ENCODE data around the gene MYH14.
"Not testable (repeated sequence)": the region's sequence is repeated elsewhere in the genome, so short reads cannot be mapped to it uniquely, and the experiment has no call there.

MYH14 gene

DNA sequence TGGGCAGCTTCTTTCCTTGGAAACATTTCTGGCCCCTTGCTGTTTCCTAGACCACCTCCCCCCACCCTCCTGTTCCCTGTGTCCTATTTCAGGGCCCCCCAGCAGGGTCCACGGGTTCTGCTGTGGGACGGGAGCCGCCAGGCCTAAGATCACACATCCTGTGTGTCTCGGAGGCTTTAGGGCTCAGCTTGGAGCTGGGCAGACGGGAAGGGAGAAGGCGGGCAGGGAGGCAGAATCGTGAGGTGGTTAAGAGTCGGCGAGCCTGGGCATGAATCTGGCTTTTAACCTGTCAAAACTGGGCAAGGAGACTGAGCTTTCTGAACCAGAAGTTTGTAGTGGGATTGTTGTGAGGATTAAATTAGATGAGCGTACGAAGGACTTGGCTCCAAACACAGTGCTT, 120.9 kb downstream of the MYH14 start:
- Histone ChIP-seq H3K36me3 (ENCODE audit: insufficient read depth, low read length) (no peaks in the 10 kb centered on the region), H3K9me3 (ENCODE audit: control insufficient read depth, insufficient read depth, low read length) (no peaks in the 10 kb centered on the region), H3K9ac (ENCODE audit: low read depth, low read length) (no peak overlapping the region), H3K4me1 (ENCODE audit: insufficient read depth, low read length) (peaks cover 11% of the 10 kb centered on the region)

GRCh38 chr19:50325310-50326100, 122.1 kb downstream of the MYH14 start:
- Histone ChIP-seq H3K9ac (ENCODE audit: low read depth, low read length) (peak overlapping the region; percentile 54), H3K4me1 (ENCODE audit: insufficient read depth, low read length) (peaks cover 11% of the 10 kb centered on the region), H3K36me3 (ENCODE audit: insufficient read depth, low read length) (no peaks in the 10 kb centered on the region), H3K9me3 (ENCODE audit: control insufficient read depth, insufficient read depth, low read length) (no peaks in the 10 kb centered on the region)

- Histone ChIP-seq H3K36me3 (ENCODE audit: insufficient read depth, low read length) (no peaks in the 10 kb centered on the region), H3K9me3 (ENCODE audit: control insufficient read depth, insufficient read depth, low read length) (no peaks in the 10 kb centered on the region), H3K4me1 (ENCODE audit: insufficient read depth, low read length) (peaks cover 11% of the 10 kb centered on the region), H3K9ac (ENCODE audit: low read depth, low read length) (peak overlapping the region; percentile 54; the same call in 1 of the 2 replicates)
These were observed 122.8 kb downstream of the MYH14 start for GRCh38 chr19:50326101-50326664.

DNA sequence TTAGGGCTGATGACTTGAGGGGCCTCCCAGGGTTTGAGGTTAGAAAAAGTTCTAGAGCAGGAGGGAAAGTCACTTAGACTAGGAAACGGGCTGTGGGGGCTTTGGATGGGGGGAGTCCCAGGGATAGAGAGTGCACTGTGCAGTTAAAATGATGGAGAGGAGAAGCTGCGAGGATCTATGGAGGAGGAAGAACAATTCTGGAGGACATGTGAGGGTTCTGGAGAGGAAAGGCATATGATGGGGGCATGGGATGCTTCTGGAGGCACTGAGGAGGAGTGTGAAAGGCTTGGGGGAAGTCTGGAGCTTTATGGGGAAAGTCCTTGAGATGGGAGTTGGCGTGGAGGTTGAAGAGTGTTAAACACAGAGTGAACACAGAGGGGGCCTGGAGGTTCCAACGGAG, 123.6 kb downstream of the MYH14 start:
- Histone ChIP-seq H3K9ac (ENCODE audit: low read depth, low read length) (no peak overlapping the region; the same call in 1 of the 2 replicates), H3K4me1 (ENCODE audit: insufficient read depth, low read length) (peaks cover 17% of the 10 kb centered on the region), H3K36me3 (ENCODE audit: insufficient read depth, low read length) (no peaks in the 10 kb centered on the region), H3K9me3 (ENCODE audit: control insufficient read depth, insufficient read depth, low read length) (no peaks in the 10 kb centered on the region)

DNA sequence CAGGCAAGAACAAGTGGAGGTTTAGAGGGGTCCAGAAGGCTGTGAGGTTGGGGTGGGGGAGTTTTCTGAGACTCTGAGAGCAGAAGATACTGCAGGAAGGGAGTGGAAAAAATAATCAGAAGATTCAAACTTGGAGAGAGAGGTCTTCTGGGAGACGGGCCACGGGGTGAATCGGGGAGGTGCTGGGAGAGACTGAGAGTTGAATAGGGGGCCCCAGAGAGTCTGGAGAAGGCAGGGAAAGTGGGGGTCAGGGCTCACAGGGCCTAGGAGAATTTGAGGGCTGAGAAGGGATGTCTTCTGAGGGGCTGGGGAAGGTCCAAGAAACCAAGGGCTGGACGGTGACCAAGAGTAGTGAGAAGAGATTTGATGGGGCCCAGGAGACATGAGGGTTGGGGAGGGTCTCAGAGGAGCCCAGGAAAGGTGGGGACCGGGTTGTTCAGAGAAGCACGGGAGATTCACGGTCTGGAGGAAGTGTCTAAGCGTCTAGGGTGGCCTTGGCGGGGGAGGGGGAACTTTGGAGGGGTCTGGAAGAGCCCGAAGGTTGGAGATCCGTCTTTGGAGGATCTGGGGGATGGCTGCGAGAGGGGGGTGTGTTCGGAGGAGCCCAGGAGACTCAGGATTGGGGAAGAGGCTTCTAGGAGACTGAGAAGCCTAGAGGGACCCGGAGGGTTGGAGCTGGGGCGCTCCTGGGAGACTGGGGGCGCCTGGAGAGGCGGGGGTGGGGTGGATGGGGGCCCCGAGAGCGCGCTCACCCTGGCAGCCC, 124.2 kb downstream of the MYH14 start:
- peaks cover 16% of the 10 kb centered on the region for H3K4me1 ChIP-seq (ENCODE audit: insufficient read depth, low read length)
- no peaks in the 10 kb centered on the region for H3K9me3 ChIP-seq (ENCODE audit: control insufficient read depth, insufficient read depth, low read length)
- H3K9ac ChIP-seq (ENCODE audit: low read depth, low read length) = peak overlapping the region; percentile 34; the same call in 1 of the 2 replicates
- no peaks in the 10 kb centered on the region for H3K36me3 ChIP-seq (ENCODE audit: insufficient read depth, low read length)

DNA sequence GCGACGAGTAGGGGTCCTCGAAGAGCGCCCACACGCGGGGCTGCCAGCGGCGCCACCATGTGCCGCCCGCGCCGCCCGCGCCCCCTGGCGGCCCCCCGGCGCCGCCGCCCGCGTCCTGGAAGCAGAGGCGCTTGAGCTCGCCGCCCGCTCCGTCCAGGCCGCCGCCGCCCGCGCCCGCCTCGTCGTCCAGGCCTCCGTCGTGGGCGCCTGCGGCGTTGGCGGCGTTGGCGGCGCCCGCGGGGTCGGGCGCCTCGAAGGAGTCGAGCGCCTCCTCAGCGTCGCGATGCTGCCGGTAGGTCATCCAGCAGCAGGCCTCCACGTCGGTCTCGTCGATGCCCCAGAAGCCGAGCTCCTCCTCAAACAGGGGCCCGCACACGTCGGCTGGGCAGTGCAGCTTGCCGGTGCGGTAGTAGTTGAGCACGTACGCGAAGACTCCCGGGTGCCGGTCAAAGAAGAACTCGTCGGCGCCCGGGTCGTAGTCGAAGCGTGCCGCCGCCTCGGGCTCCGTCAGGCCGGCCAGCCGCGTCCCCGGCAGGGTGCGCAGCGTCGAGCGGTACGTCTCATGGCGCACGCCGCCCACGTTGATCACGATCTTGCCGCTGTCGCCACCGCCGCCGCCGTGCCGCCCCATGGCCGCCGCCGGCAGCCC, 124.9 kb downstream of the MYH14 start:
- H3K4me1 ChIP-seq (ENCODE audit: insufficient read depth, low read length) = peaks cover 16% of the 10 kb centered on the region
- H3K9me3 ChIP-seq (ENCODE audit: control insufficient read depth, insufficient read depth, low read length) = no peaks in the 10 kb centered on the region
- no peaks in the 10 kb centered on the region for H3K36me3 ChIP-seq (ENCODE audit: insufficient read depth, low read length)
- H3K9ac ChIP-seq (ENCODE audit: low read depth, low read length) = peak overlapping the region; percentile 48; the same call in 1 of the 2 replicates

DNA sequence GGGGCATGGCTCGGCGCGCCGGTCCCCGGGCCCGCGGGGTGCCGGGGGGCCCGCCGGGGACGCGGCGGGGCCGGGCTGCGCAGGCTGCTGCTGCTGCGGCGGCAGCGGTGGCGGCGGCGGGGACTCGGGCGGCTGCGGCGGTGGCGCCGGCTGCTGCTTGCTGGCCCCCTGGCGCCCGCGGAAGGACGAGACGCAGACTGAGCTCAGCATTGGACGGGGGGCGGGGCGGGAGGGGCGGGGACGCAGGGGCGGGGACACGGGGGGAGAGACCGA, 125.4 kb downstream of the MYH14 start:
- H3K9me3 ChIP-seq (ENCODE audit: control insufficient read depth, insufficient read depth, low read length) = no peaks in the 10 kb centered on the region
- H3K4me1 ChIP-seq (ENCODE audit: insufficient read depth, low read length) = peaks cover 16% of the 10 kb centered on the region
- H3K36me3 ChIP-seq (ENCODE audit: insufficient read depth, low read length) = no peaks in the 10 kb centered on the region
- H3K9ac ChIP-seq (ENCODE audit: low read depth, low read length) = no peak overlapping the region

DNA sequence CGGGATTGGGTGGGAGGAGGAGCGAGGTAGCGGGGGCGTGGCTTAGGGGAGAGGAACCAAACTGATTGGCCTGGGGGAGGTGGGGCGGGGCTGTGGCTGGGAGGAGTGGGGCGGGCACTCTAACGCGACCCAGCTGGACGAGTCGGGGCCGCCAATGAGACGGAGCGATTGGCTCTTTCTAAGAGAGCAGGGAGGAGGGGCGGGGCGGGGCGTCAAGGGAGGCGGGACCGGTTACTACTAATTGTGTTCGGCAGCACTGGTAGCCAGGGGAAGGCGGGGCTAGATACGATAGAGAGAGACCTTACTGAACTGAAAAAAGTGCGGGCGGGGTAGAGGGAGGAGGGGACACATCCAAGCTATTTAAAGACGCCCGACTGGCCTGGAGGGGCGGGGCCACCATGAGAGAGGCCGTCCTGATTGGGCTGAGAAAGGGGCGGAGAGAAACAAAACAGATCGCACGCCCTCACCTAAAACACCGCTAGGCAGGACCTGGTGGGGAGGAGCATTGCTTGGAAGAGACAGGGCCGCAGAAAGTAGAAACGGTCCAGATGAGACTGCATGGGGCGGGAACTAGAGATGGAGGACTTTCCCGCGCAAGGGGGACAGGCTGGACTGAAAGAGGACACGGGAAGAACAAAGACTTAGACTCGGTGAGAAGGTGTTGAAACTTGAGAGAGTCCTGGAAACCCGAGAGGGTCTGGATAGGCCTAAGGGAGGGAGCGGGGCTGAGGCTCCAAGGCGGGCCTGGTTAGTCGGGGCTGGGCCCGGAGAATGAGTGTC, 125.9 kb downstream of the MYH14 start, which contains the start of gene KCNC3:
KCNC3 (minus strand) TSS at position 232 of the 780 bp plus-strand sequence. CDS start 295 bp downstream, outside the sequence.
- Histone ChIP-seq H3K9ac (ENCODE audit: low read depth, low read length) (peak within 1 kb of the TSS; percentile 86), H3K9me3 (ENCODE audit: control insufficient read depth, insufficient read depth, low read length) (no peaks in the 10 kb centered on the region), H3K4me1 (ENCODE audit: insufficient read depth, low read length) (peaks cover 16% of the 10 kb centered on the region), H3K36me3 (ENCODE audit: insufficient read depth, low read length) (no peaks in the 10 kb centered on the region)

DNA sequence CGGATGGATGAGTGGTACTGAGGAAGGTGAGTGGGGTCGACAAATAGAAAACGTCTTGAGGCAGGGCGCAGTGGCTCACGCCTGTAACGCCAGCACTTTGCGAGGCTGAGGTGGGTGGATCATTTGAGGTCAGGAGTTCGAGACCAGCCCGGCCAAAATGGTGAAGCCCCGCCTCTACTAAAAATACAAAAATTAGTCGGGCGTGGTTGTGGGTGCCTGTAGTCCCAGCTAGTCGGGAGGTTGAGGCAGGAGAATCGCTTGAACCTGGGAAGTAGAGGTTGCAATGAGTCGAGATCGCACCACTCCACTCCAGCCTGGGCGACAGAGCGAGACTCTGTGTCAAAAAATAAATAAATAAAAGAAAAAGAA, 126.5 kb downstream of the MYH14 start:
- not testable (repeated sequence) for H3K9me3 ChIP-seq (ENCODE audit: control insufficient read depth, insufficient read depth, low read length); H3K36me3 ChIP-seq (ENCODE audit: insufficient read depth, low read length)
- H3K9ac ChIP-seq (ENCODE audit: low read depth, low read length) = peak overlapping the region; percentile 86
- peaks cover 14% of the 10 kb centered on the region for H3K4me1 ChIP-seq (ENCODE audit: insufficient read depth, low read length)

- no peaks in the 10 kb centered on the region for H3K9me3 ChIP-seq (ENCODE audit: control insufficient read depth, insufficient read depth, low read length)
- H3K4me1 ChIP-seq (ENCODE audit: insufficient read depth, low read length) = peaks cover 11% of the 10 kb centered on the region
- H3K9ac ChIP-seq (ENCODE audit: low read depth, low read length) = peak overlapping the region; percentile 86
- no peaks in the 10 kb centered on the region for H3K36me3 ChIP-seq (ENCODE audit: insufficient read depth, low read length)
These were observed 127.1 kb downstream of the MYH14 start for GRCh38 chr19:50330365-50331078.

DNA sequence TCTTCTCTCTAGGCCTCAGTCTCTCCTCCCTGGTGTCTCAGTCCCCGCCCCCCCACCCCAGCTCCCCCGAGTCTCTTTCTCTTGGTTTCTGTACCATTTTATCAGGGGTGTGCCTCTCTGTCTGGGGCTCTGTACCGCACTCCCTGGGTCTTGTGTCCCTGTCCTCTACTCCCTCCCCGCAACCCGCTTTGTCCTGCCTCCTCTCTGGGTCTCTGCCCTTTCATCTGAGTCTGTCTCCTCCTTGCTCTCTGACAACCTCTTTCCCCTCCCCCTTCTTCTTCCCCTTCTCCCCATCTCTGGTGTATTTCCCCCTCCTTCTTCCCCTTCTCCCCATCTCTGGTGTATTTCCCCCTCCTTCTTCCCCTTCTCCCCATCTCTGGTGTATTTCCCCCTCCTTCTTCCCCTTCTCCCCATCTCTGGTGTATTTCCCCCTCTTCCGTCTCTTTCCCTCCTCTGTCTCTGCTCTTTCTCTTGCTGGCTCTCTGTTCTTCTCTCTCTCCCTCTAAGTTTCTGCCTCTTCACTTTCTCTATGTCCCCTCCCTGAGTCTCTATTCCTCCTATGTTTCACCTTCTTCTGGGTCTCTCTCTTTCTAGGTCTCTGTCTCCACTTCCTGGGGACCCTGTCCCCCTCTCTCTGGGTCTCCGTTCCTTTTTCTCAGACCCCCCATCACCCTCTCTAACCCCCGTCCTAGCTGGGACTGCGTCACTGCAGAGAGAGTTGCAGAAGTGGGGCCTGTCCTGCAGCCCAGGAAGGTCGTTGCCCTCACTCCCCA, 128.0 kb downstream of the MYH14 start:
- H3K4me1 ChIP-seq (ENCODE audit: insufficient read depth, low read length) = peaks cover 14% of the 10 kb centered on the region
- H3K9me3 ChIP-seq (ENCODE audit: control insufficient read depth, insufficient read depth, low read length) = no peaks in the 10 kb centered on the region
- H3K36me3 ChIP-seq (ENCODE audit: insufficient read depth, low read length) = no peaks in the 10 kb centered on the region
- peak overlapping the region; percentile 82; the same call in 1 of the 2 replicates for H3K9ac ChIP-seq (ENCODE audit: low read depth, low read length)

DNA sequence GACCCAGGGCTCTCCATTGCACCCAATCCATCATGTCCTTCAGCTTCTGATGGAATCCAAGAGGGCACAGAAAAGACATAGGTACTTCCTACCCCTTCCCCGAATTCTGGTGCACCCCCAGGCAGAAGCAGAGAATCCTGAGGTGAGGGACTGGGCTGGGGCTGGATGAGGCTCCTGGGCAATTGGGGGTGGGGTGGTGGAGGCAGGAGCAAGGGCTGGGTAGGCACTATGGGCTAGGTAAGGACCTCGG, 128.5 kb downstream of the MYH14 start:
- Histone ChIP-seq H3K4me1 (ENCODE audit: insufficient read depth, low read length) (peaks cover 14% of the 10 kb centered on the region), H3K36me3 (ENCODE audit: insufficient read depth, low read length) (no peaks in the 10 kb centered on the region), H3K9ac (ENCODE audit: low read depth, low read length) (peak overlapping the region; percentile 82; the same call in 1 of the 2 replicates), H3K9me3 (ENCODE audit: control insufficient read depth, insufficient read depth, low read length) (no peaks in the 10 kb centered on the region)

Measured in ES-I3 (cell line).